ENCODE results near the gene TEX51. TPM values are rescaled to one million over a fixed set of nuclear protein-coding genes. Genes with fewer than 3 reads are reported as not detected.

The TEX51 gene
- polyA plus RNA-seq, 1 of the 3 experiments (the other 2 are of a cell fraction), result not detected

DNA sequence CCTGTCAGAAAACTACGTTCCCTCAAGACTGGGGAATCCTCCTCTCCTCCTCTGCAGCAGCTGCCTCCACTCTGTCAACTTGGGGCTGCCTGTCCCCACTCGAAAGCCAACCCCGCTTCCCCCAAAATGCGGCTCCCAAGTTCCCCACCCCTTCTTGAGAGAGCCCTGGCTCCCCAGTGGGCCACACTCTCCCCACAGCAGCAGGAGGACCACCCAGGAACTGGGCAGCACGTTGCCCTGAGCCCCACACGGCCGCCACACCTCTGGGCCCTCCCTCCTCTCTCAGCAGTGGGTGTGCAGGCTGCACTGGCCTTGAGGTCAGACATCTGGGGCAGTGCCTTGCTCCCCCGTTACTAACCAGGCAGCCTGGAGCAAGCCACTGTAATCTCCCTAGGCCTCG, 9.6 kb upstream of the TEX51 start (continued):
- no peak for TF ChIP-seq GABPA (IDR thresholded peaks at IDR 0.05; ENCODE audit: low read depth)
- TF ChIP-seq RCOR1 (IDR thresholded peaks at IDR 0.05; ENCODE audit: low read length), result no peak
- TF ChIP-seq MAX (IDR thresholded peaks at IDR 0.05; ENCODE audit: low read depth), result no peak

DNA sequence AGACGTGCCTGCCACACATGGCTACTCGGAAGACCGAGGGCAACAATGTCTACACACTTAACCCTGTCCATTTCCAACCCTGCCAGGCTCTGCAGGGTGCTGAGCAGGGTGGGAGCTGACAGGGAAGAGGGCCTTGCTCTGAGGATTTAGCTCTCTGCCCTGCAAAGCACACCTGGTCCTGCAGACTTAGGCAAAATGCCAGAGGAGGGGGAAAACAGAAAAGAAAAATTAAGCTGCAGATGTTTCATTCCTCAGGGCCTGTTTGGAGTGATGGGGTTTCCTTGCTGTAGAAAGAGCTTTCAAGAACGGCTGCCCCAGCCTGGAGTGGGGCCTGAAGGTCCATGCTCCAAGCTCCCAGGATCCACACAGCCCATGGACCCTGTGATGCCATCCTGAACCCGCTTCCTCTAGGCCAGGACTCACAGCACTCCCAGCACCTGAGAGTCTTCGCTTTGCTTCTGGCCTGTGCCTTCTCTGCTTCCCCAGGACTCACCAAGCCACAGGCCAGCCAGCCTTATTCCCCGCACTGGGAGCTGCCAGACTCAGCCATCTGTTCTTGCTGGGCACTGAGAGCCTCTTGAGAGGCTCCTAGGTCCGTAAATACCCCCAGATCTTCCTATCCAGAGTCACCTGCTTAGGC, 9.1 kb upstream of the TEX51 start:
- no peak overlapping the region for H3K27ac ChIP-seq (ENCODE audit: low read depth in 2 of 2, low read length in 1 of 2)
- peaks cover 0 to 16% of the 10 kb centered on the region in 2 experiments; a peak in 1 of 4 replicates for H3K4me1 ChIP-seq (ENCODE audit: control insufficient read depth in 1 of 2, insufficient read depth in 2 of 2, low read depth in 1 of 2, low read length in 1 of 2)
- no peak overlapping the region for H3K4me3 ChIP-seq (ENCODE audit: low read depth in 2 of 2, low read length in 1 of 2)
- H3K9me3 ChIP-seq, result no peaks in the 10 kb centered on the region
- H3K9ac ChIP-seq, result no peak overlapping the region
- no peaks in the 10 kb centered on the region for H3K79me2 ChIP-seq (ENCODE audit: insufficient read depth)
- no peak for DNase-seq
- no peaks in the 10 kb centered on the region for H3K36me3 ChIP-seq (replicated peaks in 1 of 2; ENCODE audit: control insufficient read depth in 1 of 2, insufficient read depth in 2 of 2, low read length in 1 of 2)
- no peak overlapping the region for H3K4me2 ChIP-seq
- ChIA-PET POLR2A (no interaction called here), CTCF (interaction anchor here (0.6 to 1.2 kb wide), 2 partner anchors 12 to 83 kb away, joined by 3 read pairs; no protein-coding TSS in a partner anchor)
- WGBS (ENCODE audit: low lambda C conversion rate), result 27% methylated on average over 4 of the region's 8 CpGs
- no peaks in the 10 kb centered on the region for H3K9me2 ChIP-seq
- TF ChIP-seq RAD21 (IDR thresholded peaks at IDR 0.05; ENCODE audit: low read length), result no peak
- no peak for TF ChIP-seq REST (IDR thresholded peaks at IDR 0.05; ENCODE audit: low read depth, low read length)
- no peak for TF ChIP-seq RCOR1 (IDR thresholded peaks at IDR 0.05; ENCODE audit: low read length)
- TF ChIP-seq TAF1 (IDR thresholded peaks at IDR 0.05; ENCODE audit: borderline replicate concordance, low read depth, low read length), result no peak
- no peak for TF ChIP-seq EZH2phosphoT487 (IDR thresholded peaks at IDR 0.05; ENCODE audit: borderline replicate concordance, low read depth)
- TF ChIP-seq FOSL2 (IDR thresholded peaks at IDR 0.05; ENCODE audit: borderline replicate concordance, low read depth), result no peak
- TF ChIP-seq SMC3 (IDR thresholded peaks at IDR 0.05; ENCODE audit: low read depth, low read length), result no peak
- no peak for TF ChIP-seq GABPA (IDR thresholded peaks at IDR 0.05; ENCODE audit: low read depth)
- TF ChIP-seq, protein P1, sequence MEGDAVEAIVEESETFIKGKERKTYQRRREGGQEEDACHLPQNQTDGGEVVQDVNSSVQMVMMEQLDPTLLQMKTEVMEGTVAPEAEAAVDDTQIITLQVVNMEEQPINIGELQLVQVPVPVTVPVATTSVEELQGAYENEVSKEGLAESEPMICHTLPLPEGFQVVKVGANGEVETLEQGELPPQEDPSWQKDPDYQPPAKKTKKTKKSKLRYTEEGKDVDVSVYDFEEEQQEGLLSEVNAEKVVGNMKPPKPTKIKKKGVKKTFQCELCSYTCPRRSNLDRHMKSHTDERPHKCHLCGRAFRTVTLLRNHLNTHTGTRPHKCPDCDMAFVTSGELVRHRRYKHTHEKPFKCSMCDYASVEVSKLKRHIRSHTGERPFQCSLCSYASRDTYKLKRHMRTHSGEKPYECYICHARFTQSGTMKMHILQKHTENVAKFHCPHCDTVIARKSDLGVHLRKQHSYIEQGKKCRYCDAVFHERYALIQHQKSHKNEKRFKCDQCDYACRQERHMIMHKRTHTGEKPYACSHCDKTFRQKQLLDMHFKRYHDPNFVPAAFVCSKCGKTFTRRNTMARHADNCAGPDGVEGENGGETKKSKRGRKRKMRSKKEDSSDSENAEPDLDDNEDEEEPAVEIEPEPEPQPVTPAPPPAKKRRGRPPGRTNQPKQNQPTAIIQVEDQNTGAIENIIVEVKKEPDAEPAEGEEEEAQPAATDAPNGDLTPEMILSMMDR (IDR thresholded peaks at IDR 0.05), result no peak
- no peak for TF ChIP-seq MEF2A (IDR thresholded peaks at IDR 0.05; ENCODE audit: borderline replicate concordance, low read depth)
- no peak for TF ChIP-seq NRF1 (IDR thresholded peaks at IDR 0.05; ENCODE audit: low read depth, low read length)
- TF ChIP-seq, protein P2, sequence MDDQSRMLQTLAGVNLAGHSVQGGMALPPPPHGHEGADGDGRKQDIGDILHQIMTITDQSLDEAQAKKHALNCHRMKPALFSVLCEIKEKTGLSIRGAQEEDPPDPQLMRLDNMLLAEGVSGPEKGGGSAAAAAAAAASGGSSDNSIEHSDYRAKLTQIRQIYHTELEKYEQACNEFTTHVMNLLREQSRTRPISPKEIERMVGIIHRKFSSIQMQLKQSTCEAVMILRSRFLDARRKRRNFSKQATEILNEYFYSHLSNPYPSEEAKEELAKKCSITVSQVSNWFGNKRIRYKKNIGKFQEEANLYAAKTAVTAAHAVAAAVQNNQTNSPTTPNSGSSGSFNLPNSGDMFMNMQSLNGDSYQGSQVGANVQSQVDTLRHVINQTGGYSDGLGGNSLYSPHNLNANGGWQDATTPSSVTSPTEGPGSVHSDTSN (IDR thresholded peaks at IDR 0.05), result no peak
- H3F3A ChIP-seq (replicated peaks; ENCODE audit: insufficient read depth), result no peaks in the 10 kb centered on the region
- H3K27me3 ChIP-seq (ENCODE audit: insufficient read depth), result no peaks in the 10 kb centered on the region
- no peaks in the 10 kb centered on the region for H4K20me1 ChIP-seq (ENCODE audit: insufficient read depth)
- H2AFZ ChIP-seq (ENCODE audit: low read depth), result no peak overlapping the region

Measured in SK-N-SH (cell line).